GM19395 (cell line): ENCODE data around the gene FXYD5.
"Not testable (repeated sequence)": the region's sequence is repeated elsewhere in the genome, so short reads cannot be mapped to it uniquely, and the experiment has no call there.

ENCODE experiments used
- ATAC-seq: cut with Tn5 transposase; IDR thresholded peaks from one replicate; pipeline ENCODE4 v1.9.1; 2021; ENCODE audit warnings: mild to moderate bottlenecking, moderate library complexity; ENCODE audit not compliant: unreplicated experiment

The FXYD5 gene

DNA sequence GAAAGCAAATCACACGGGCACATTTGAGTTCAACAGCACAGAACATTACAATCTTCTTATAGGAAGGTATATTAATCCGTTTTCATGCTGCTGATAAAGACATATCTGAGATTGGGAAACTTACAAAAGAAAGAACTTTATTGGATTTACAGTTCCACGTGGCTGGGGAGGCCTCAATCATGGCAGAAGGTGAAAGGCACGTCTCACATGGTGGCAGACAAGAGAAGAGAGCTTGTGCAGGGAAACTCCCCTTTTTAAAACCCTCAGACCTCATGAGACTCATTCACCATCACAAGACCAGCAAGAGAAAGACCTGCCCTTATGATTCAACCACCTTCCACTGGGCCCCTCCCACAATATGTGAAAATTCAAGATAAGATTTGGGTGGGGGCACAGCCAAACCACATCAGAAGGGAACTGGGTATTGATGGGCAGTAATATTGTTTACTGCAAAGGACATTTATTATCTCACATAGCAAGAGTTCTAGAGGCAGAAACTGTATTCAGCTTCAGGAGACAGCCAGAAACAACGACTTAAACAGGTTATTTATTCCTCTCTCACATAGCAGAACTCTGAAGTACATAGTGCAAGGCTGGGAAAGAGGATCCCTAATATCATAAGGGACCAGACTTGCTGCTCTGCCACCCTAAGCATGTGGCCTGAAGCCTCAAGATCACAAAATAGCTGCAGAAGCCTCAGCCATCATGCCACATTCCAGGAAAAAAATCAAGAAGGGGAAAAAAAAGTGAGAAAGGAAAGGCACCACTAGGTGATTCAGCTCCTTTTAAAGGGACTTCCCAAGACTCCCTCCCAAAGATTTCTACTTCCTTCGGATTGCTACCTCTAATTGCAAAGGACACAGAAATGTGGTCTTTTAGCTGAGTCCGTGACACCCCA is 23.1 kb downstream of the FXYD5 start:
- ATAC-seq, result no peak

DNA sequence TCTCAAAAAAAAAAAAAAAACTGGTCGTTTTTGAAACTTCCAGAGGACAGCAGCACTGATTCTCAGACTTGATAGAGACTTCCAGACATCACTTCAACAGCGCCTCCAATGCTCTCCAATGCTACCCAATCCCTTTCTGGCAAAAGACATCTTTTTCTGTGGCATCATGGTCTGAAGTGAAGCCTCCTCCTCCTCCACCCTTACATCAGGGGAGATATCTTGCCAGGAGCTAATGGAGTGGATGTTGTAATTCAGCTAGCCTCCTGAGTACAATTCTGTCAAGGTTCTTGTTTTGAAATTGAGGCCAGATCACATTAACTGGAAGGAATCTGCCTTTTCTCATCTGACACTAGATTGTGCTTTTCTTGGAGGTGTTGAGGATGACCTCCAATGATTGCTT is 24.2 kb downstream of the FXYD5 start:
- no peak for ATAC-seq

DNA sequence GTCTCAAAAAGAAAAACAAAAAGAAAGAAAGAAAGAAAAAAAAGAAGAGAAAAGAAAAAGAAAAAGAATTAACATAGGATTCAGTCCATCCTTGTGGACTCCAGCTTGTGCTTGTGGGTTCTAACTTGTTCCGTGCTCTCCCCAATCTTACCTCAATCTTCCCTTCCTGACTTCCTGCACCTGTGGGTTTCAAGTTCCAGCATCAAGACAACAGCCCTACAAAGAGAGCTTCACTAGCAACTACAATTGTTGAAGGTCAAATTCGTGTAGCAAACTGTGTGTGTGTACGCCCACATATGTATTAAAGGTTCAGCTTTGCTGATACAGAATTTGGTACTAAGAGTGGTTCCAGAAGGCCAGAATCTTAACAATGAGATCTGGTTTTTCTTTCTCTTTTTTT is 25.3 kb downstream of the FXYD5 start:
- no peak for ATAC-seq

DNA sequence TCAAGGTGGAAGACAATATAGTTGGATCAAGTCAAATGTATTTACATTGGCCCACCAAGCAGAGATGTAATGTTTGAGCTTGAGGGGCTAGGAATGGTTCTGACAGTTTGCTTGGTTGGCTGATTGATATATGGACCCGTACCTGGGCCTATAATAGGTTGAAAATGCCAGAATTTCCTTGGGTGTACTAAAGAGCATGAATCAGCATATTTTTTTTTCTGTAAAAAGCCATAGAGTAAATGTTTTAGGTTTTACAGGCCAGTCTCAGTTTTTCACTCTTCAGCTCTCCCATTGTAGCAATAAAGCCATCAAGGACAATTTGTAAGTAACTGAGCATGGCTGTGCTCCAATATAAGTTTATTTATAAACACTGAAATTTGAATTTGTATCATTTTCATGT is 26.9 kb downstream of the FXYD5 start:
- no peak for ATAC-seq

DNA sequence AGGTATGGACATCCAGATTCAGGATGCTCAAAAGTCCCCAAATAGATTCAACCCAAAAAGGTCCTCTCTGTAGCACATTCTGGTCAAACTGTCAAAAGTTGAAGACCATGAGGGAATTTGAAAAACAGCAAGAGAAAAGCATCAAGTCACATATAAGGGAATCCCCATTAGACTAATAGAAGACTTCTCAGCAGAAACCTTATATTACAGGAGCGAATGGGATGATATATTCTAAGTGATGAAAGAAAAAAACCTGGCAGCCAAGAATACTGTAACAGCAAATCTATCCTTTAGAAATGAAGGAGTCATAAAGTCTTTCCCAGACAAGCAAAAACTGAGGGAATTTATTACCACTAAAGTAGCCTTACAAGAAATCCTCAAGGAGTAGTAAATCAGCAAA is 29.7 kb downstream of the FXYD5 start:
- no peak for ATAC-seq

DNA sequence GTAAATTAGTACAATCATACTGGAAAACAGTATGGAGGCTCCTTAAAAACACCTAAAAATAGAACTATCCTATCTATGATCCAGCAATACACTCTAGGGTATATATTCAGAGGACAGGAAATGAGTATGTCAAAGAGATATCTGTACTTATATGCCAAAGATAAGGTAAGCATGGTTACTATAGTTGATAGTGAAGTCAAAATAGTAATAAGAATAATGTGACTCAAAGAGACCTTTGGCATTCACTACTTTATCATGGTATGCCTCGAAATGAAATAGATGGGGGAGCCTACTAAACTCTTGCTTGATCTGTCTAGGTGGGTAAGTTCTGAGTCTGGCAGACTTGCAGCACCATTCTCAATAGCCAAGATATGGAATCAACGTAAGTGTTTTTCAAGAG is 30.3 kb downstream of the FXYD5 start:
- no peak for ATAC-seq

DNA sequence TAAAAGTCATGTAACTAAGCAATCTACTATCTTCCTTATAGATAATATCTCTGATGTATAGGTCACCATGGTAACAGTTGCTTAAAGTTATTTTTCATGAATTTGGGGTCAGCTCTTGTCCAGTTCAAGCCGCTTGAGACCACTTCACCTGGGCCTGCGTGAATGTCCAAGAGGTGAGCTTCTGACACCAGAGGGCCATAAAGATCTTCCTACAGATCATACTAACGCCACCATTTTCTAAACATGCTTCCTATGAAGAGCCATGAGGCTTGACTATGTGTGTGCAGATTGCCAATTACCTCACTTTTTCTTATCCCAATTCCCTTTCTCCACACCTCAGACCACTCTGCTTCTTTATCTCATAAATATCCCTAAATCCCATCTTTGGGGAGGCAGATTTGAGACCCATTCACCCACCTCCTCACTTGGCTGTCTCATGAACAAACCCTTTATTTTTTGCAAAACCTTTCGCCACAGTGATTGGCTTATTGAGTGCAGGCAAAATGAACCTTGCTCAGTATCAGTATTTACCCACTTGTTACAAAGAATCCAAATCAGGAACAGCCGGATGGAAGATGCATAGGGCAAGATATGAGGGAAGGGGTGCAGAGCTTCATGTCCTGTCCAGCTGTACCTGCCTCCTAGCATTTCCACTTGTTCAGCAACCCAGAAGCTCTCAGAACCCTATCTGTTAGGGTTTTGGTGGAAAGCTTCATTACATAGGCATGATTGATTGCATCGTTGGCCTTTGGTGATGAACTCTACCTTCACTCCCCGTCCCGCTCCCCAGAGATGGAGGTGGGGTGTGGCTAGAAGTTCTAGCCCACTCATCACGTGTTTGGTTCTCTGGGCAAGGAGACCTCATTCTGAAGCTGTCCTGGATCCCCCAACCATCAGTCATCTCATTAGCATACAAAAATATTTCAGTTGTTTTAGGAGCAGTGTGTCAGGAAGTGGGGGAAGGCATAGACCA is 39.8 kb downstream of the FXYD5 start:
- ATAC-seq, result no peak

DNA sequence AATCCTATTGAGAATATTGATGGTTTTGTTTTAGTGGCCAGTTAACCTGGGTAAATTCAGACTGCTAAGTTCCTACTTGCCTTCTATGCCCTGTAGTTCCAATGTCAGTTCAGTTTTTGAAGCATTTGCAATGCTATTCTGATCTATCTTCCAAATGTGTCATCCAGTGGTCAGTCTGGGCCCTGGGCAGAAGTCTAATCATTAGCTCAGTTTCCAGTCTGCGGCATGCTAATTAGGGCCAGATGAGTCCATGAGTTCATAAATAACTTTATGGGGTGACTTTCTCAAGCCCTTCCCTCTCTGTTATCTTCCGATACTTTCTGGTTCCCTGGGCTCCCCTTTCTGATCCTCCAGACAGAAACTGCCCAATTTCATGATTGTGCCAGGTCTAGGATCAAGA is 41.3 kb downstream of the FXYD5 start:
- ATAC-seq, result no peak

DNA sequence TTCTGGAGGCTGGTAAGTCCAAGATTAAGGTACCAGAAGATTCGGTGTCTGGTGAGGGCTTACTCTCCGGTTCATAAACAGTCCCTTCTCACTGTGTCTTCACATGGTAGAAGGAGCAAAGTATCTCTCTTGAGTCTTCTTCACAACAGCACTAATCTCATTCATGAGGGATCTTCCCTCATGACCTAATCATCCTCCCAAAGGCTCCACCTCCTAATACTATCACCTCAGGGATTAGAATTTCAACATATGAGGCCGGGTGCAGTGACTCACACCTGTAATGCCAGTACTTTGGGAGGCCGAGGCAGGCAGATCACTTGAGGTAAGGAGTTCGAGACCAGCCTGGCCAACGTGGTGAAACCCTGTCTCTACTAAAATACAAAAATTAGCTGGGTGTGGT is 42.3 kb downstream of the FXYD5 start:
- not testable (repeated sequence) for ATAC-seq

DNA sequence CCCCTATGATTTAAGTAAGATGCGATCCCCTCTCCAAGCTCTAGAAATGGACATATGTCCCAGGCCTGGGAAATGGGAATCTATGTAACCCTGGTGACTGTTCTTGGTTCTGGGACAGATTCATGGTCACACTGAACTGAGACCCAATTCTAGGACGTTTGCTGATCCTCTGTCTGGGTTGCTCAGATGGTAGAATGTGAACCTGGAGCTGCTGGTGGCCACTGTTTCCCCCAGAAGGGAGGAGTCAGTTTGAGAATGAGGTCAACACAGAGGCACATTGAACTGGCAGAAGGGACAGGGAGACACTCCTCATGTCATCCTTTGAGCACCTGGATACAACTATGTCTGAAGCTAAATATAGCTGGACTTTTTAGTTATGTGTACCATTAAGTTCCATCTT is 44.9 kb downstream of the FXYD5 start:
- ATAC-seq, result no peak

DNA sequence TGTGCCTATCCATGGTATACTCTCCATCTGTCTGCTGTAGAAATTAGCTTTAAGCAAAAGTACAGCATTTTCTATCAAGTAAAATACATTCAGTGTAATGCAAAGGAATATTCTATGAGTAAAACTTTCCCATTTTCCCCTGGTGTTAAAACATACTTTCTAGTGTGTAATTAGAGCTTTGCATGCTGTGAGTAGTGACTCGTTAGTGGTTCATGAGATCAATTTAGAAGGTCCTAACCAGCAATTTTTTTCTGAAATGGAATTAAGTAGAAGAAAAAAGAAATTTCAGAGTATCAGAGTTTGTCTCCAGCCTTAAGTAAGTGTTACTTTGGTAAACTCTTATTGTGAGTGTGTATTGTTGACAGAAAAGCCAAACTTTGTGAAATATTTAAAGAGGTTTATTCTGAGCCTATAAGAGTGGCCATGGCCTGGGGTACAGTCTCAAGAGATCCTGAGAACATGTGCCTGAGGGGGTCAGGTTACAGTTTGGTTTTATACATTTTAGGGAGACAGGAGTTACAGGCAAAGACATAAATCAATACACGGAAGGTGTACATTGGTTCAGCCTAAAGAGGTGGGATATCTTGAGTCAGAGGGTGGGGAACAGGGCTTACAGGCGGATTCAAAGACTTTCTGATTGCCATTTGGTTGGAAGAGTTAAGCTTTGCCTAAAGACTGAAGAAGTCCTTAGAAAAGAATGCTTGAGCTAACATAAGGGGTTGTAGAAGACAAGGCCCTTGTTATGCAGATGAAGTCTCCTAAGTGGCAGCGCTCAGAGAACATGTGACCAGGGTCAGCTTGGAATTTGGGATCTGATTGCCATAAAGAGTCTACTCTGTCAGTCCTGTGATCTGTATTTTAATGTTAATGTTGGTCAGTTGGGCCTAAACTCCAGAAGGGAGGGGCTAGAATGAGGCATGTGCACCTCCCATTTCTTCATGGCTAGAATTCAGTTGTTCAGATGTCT is 48.5 kb downstream of the FXYD5 start:
- ATAC-seq, result no peak

DNA sequence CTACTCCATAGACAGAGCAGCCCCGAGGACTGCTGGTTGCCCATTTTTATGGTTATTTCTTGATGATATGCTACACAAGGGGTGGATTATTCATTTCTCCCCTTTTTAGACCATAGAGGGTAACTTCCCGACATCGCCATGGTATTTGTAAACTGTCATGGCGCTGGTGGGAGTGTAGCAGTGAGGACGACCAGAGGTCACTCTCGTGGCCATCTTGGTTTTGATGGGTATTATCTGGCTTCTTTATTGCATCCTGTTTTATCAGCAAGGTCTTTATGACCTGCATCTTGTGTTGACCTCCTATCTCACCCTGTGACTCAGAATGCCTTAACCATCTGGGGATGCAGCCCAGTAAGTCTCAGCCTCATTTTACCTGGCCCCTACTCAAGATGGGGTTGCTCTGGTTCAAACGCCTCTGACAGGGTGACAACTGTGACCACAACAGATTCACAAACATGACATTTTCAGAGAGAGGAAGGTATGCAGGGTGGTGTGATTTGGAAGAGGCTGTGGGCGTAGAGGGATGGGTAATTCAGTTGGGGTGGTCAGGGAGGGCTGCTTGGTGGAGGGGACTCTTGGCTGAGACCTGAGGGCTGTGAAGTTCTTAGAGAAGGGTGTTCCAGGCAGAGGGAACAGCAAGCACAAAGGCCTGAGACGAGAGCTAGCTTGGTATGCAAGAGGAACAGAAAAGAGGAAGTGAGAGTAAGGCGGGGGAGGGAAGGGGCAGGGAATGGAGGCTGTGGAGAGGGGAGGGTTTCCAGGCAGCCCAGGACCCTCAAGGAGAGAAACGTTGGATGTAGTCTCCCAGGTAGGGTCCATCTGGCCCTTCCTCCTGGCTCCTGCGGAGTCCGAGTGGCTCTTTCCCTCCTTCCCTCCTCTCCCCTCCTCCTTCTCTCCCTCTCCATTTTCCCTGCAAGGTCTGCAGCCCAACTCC is 50.5 kb downstream of the FXYD5 start:
- ATAC-seq, result peak; percentile 77

DNA sequence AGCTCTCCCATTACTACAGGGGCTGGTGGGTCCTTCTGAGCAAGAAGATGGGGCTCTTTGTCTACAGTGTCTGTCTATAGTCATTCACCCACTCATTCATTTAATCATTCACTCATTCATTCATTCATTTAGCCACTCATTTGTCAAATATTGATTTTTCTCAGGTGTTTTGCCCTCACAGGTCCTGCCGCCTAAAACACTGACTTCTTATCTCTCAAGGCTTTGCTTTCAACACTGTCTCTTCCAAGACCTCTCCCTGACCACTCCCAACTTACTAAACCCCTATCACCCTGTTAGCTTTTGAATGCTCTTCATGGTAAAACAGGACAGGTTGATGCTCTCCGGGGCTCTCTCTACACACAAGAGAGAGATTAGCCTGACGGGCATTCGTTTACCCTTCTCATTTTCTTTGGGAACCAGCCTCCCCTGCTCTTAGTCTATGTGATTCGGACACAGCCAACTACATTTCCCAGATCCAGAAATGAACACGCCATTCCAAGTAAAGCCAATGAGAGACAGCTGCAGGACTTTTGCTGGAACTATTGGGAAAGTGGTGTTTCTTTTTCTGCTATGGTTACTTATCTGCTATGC is 51.3 kb downstream of the FXYD5 start:
- ATAC-seq, result peak; percentile 10

DNA sequence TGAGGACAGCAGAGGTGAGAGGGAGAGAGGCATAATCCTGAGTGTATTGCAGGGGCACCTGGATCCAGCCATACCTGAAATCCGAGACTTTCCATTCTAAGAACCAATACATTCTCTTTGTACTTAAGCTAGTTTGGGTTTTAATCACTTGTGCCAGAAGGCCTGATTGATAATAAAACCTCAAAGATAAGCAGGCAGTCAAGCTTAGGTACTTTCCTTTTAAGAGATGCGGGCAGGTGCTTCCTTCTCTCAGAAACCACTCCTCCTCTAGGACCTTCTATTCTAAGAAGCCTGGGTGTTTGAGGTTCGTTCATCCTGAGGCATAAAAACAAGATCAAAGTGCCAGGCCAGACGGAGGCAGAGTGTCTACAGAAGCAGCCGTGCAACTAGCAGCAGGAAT is 51.8 kb downstream of the FXYD5 start:
- no peak for ATAC-seq

DNA sequence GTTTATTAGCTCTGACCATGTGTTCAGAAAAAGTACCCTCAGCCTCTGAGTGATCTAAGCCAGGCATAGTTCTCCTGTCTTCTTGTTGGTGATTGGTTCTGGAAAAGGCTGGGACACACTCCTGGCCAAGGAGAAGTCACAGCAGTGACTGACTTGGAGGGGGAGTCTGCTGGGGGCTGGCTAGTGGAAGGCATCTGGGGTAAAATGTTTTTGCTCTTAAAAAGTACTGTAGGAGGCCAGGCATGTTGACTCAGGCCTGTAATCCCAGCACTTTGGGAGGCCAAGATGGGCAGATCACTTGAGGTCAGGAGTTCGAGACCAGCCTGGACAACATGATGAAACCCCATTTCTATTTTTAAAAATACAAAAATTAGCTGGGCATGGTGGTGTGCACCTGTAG is 52.3 kb downstream of the FXYD5 start:
- ATAC-seq, result no peak

DNA sequence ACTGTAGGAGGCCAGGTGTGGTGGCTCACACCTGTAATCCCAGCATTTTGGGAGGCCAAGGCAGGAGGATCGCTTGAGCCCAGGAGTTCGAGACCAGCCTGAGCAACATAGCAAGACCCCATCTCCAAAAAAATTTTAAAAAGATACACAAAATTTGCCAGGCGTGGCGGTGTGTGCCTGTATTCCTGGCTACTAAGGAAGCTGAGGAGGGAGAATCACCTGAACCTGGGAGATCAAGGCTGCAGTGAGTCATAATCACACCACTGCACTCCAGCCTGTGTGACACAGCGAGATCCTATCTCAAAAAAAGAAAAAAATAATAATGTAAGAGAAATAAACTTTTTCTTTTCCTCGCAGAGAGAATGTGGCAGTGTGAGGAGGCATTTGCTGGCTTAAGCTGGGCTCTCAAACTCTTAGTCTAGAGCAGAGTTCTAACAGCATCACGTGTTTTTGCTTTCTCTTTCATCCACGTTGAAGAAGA is 52.9 kb downstream of the FXYD5 start:
- no peak for ATAC-seq

DNA sequence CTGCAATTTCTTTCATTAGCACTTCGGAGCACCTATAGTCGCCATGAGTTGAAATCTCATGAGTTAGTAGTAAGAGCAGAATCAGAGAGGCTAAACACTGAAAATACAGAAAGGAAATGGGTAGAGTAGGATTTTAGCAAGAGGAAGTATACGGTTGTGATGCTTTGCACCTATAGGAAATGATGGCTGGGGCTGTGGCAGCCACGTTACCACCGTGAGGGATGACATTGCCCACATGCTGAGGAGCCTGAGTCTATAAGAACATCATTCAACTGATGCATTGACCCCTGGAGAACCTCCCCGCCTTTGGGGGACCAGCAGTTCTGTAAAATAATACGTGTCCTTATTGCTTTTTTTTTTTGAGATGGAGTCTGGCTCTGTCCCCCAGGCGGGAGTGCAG is 53.6 kb downstream of the FXYD5 start:
- no peak for ATAC-seq

DNA sequence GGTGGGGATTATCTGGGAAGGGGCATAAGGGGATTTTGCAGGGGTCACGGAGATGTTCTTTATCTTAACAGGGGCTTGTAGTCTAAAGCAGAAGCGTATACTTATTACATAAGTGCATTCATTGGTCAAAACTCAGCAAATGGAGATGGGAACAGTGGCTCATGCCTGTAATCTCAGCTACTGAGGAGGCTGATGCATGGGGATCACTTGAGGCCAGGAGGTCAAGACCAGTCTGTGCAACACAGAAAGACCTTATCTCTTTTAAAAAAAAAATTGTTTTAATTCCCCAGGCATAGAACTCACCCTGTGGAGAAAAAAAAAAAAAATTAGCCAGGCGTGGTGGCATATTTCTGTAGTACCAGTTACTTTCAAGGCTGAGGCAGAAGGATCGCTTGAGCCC is 55.1 kb downstream of the FXYD5 start:
- ATAC-seq, result no peak
